Measurements from ENCODE around the gene SLC11A1. TPM values are rescaled to one million over a fixed set of nuclear protein-coding genes. Genes with fewer than 3 reads are reported as not detected.

Gene SLC11A1
- polyA plus RNA-seq, 3 donors: 184 to 2,019 (median 352) TPM

DNA sequence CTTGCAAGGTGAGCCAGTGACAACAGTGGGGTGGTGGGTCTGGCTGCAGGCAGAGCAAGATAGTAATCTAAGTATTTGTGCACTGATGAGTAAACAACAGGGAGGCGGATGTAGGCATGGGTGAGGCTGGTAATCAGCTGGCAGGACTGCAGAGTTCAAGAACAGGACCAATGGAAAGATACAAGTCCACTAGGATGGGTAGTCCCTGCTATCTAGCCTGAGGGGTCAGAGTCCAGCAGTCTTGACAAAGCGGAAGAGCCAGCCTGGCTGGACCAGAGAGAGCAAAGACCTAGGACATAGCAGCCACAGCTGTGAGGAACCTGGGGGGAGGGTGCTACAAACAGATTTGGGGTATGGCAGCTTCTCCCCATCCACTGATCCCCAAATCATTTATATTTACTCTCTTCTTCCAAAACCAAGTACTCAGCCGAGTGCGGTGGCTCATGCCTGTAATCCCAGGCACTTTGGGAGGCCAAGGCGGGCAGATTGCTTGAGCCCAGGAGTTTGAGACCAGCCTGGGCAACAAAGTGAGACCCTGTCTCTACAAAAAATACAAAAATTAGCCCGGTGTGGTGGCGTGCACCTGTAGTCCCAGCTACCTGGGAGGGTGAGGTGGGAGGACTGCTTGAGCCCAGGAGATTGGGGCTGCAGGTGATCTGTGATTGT is 62.8 kb downstream of the SLC11A1 start:
- DNase-seq: no peak
- H3K4me1 Mint-ChIP-seq: no peaks in the 10 kb centered on the region
- H3K36me3 Mint-ChIP-seq: peaks cover 21 to 25% of the 10 kb centered on the region in 2 donors
- no peak overlapping the region for H3K9ac ChIP-seq (ENCODE audit: insufficient read depth, low read length, poor library complexity, severe bottlenecking)
- no peaks in the 10 kb centered on the region for H3K9me3 Mint-ChIP-seq
- peaks cover 10 to 16% of the 10 kb centered on the region in 2 donors for H3K36me3 ChIP-seq (replicated peaks in 1 of 2; ENCODE audit: control insufficient read depth in 1 of 2, insufficient read depth in 2 of 2, low read length in 2 of 2)
- TF ChIP-seq, protein P1, sequence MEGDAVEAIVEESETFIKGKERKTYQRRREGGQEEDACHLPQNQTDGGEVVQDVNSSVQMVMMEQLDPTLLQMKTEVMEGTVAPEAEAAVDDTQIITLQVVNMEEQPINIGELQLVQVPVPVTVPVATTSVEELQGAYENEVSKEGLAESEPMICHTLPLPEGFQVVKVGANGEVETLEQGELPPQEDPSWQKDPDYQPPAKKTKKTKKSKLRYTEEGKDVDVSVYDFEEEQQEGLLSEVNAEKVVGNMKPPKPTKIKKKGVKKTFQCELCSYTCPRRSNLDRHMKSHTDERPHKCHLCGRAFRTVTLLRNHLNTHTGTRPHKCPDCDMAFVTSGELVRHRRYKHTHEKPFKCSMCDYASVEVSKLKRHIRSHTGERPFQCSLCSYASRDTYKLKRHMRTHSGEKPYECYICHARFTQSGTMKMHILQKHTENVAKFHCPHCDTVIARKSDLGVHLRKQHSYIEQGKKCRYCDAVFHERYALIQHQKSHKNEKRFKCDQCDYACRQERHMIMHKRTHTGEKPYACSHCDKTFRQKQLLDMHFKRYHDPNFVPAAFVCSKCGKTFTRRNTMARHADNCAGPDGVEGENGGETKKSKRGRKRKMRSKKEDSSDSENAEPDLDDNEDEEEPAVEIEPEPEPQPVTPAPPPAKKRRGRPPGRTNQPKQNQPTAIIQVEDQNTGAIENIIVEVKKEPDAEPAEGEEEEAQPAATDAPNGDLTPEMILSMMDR (IDR thresholded peaks at IDR 0.05): no peak
- H3K4me3 Mint-ChIP-seq: no peak overlapping the region
- H3K4me3 ChIP-seq (replicated peaks in 1 of 3; ENCODE audit: low read depth in 2 of 3, low read length in 3 of 3): no peak overlapping the region
- intact Hi-C loops (cut with micrococcal nuclease): no loop called here
- H3K27me3 Mint-ChIP-seq (ENCODE audit: low read depth in 3 of 3): peaks cover 0 to 2% (median 0%) of the 10 kb centered on the region in 3 donors
- H4K20me1 ChIP-seq (ENCODE audit: insufficient read depth, low read length): no peaks in the 10 kb centered on the region
- H3K4me1 ChIP-seq (ENCODE audit: control insufficient read depth in 1 of 2, insufficient read depth in 2 of 2, low read length in 2 of 2): no peaks in the 10 kb centered on the region
- H3K9me3 ChIP-seq (replicated peaks in 1 of 2; ENCODE audit: control insufficient read depth in 1 of 2, insufficient read depth in 1 of 2, low read length in 2 of 2): no peaks in the 10 kb centered on the region
- H3K27me3 ChIP-seq (ENCODE audit: control insufficient read depth in 2 of 2, insufficient read depth in 2 of 2, low read length in 2 of 2): no peaks in the 10 kb centered on the region
- no peak overlapping the region for H2AFZ ChIP-seq (ENCODE audit: insufficient read depth, low read depth, low read length, poor library complexity, severe bottlenecking)
- H3K27ac Mint-ChIP-seq: peak overlapping the region in 3 of 7 donors; percentile 11 to 73 (median 67)
- 100% methylated on average over 1 of the region's 7 CpGs for WGBS (ENCODE audit: insufficient coverage)
- no peaks in the 10 kb centered on the region for H3K79me2 ChIP-seq (ENCODE audit: insufficient read depth, low read length)
- no peak overlapping the region for H3K27ac ChIP-seq (ENCODE audit: low read depth in 1 of 2, low read length in 2 of 2)
- no peak overlapping the region for H3K4me2 ChIP-seq (replicated peaks; ENCODE audit: extremely low read depth, low read length, poor library complexity, severe bottlenecking)

DNA sequence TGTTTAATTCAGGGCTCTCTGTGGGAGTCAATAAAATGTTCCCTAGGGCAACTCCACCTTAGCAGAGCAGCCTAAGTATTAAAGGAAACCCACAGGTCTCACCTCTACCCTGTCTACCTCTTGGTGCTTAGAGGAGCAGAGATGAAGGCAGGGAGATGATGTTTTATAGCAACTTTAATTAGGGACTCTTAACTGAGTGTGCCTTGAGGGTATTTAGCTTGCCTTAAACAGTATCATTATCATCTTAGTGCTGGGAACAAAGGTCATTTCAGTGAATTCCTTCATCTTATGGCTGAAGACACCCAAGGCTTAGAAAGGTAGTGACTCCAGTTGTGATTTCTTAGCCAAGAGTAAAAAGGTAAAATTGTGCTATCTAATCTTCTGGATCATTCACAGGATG is 63.5 kb downstream of the SLC11A1 start:
- peaks cover 0 to 2% (median 0%) of the 10 kb centered on the region in 3 donors for H3K27me3 Mint-ChIP-seq (ENCODE audit: low read depth in 3 of 3)
- Histone ChIP-seq H2AFZ (ENCODE audit: insufficient read depth, low read depth, low read length, poor library complexity, severe bottlenecking) (no peak overlapping the region), H4K20me1 (ENCODE audit: insufficient read depth, low read length) (no peaks in the 10 kb centered on the region), H3K79me2 (ENCODE audit: insufficient read depth, low read length) (no peaks in the 10 kb centered on the region), H3K27ac (ENCODE audit: low read depth in 1 of 2, low read length in 2 of 2) (no peak overlapping the region), H3K4me2 (replicated peaks; ENCODE audit: extremely low read depth, low read length, poor library complexity, severe bottlenecking) (no peak overlapping the region), H3K9ac (ENCODE audit: insufficient read depth, low read length, poor library complexity, severe bottlenecking) (no peak overlapping the region), H3K36me3 (replicated peaks in 1 of 2; ENCODE audit: control insufficient read depth in 1 of 2, insufficient read depth in 2 of 2, low read length in 2 of 2) (peaks cover 11 to 24% of the 10 kb centered on the region in 2 donors), H3K9me3 (replicated peaks in 1 of 2; ENCODE audit: control insufficient read depth in 1 of 2, insufficient read depth in 1 of 2, low read length in 2 of 2) (no peaks in the 10 kb centered on the region), H3K4me3 (replicated peaks in 1 of 3; ENCODE audit: low read depth in 2 of 3, low read length in 3 of 3) (no peak overlapping the region), H3K4me1 (ENCODE audit: control insufficient read depth in 1 of 2, insufficient read depth in 2 of 2, low read length in 2 of 2) (no peaks in the 10 kb centered on the region), H3K27me3 (ENCODE audit: control insufficient read depth in 2 of 2, insufficient read depth in 2 of 2, low read length in 2 of 2) (no peaks in the 10 kb centered on the region)
- TF ChIP-seq, protein P1 (IDR thresholded peaks at IDR 0.05): no peak
- peaks cover 26 to 31% of the 10 kb centered on the region in 2 donors for H3K36me3 Mint-ChIP-seq
- H3K4me3 Mint-ChIP-seq: no peak overlapping the region
- no peak overlapping the region for H3K27ac Mint-ChIP-seq
- intact Hi-C loops (cut with micrococcal nuclease): no loop called here
- H3K4me1 Mint-ChIP-seq: no peaks in the 10 kb centered on the region
- no peaks in the 10 kb centered on the region for H3K9me3 Mint-ChIP-seq
- no peak for DNase-seq

Small RNA genes lying within 50 kb of the gene (small RNA-seq; reads per million reads assigned to genes)
- gene MIR26B (ENCODE audit: insufficient read length, low read depth): 1,576 reads per million, percentile 99 among the genes with 10 or more reads in this experiment
- not detected for gene MIR6810 (ENCODE audit: insufficient read length, low read depth)

Other genes starting within 250 kb of the SLC11A1 start
- gene CXCR1, start 215.3 kb upstream of the SLC11A1 start, polyA plus RNA-seq: 1 to 10 TPM in 1 of 3 donors, under 1 TPM in 2; 0.44 to 2.4 (median 0.59) TPM
- 1,000 to 10,000 TPM in 2 of 3 donors, 100 to 1,000 TPM in 1; 640 to 1,227 (median 1,162) TPM for gene ARPC2, start 165.1 kb upstream of the SLC11A1 start, polyA plus RNA-seq
- gene GPBAR1, start 121.3 kb upstream of the SLC11A1 start, polyA plus RNA-seq: 100 to 1,000 TPM in 2 of 3 donors, 10 to 100 TPM in 1; 26.0 to 181 (median 143) TPM
- gene AAMP, start 112.1 kb upstream of the SLC11A1 start, polyA plus RNA-seq: 100 to 1,000 TPM in 1 of 3 donors, 10 to 100 TPM in 2; 90.8 to 108 (median 98.7) TPM
- 10 to 100 TPM; 79.8 to 92.0 (median 88.2) TPM for gene PNKD, start 111.8 kb upstream of the SLC11A1 start, polyA plus RNA-seq
- gene TMBIM1, start 89.8 kb upstream of the SLC11A1 start, polyA plus RNA-seq: 100 to 1,000 TPM; 101 to 139 (median 129) TPM
- 1 to 10 TPM; 1.8 to 5.5 (median 2.9) TPM for gene CATIP, start 25.4 kb upstream of the SLC11A1 start, polyA plus RNA-seq
- gene CTDSP1, start 17.6 kb downstream of the SLC11A1 start, polyA plus RNA-seq: 100 to 1,000 TPM in 1 of 3 donors, 10 to 100 TPM in 2; 46.4 to 258 (median 49.9) TPM
- not detected for gene VIL1, start 36.9 kb downstream of the SLC11A1 start, polyA plus RNA-seq
- gene USP37, start 186.1 kb downstream of the SLC11A1 start, polyA plus RNA-seq: 1 to 10 TPM; 2.7 to 4.9 (median 2.7) TPM
- gene CNOT9, start 186.6 kb downstream of the SLC11A1 start, polyA plus RNA-seq: 10 to 100 TPM; 14.5 to 21.5 (median 18.4) TPM
- gene PLCD4, start 225.6 kb downstream of the SLC11A1 start, polyA plus RNA-seq: under 1 TPM in 2 of 3 donors, not detected in 1; 0.04 to 0.05 TPM

Measured in CD14-positive monocyte (primary cell).